Measurements from ENCODE around the gene PARP3. TPM values are rescaled to one million over a fixed set of nuclear protein-coding genes. Genes with fewer than 3 reads are reported as not detected.
"Not testable (repeated sequence)": the region's sequence is repeated elsewhere in the genome, so short reads cannot be mapped to it uniquely, and the experiment has no call there.

PARP3 gene
- total and polyA plus RNA-seq, 4 donors, result 5.9 to 14.7 (median 12.4) TPM

- Histone ChIP-seq H3K9me3 (ENCODE audit: control insufficient read depth, insufficient read depth, low read length) (no peaks in the 10 kb centered on the region), H3K27me3 (ENCODE audit: control insufficient read depth, insufficient read depth, low read length) (no peaks in the 10 kb centered on the region), H3K36me3 (ENCODE audit: control insufficient read depth, insufficient read depth, low read length) (peaks cover 31% of the 10 kb centered on the region), H3K4me3 (ENCODE audit: low read depth, low read length) (peak overlapping the region; percentile 60), H3K27ac (ENCODE audit: low read depth, low read length) (peak overlapping the region; percentile 95), H3K4me1 (ENCODE audit: control insufficient read depth, insufficient read depth, low read length) (peaks cover 25% of the 10 kb centered on the region)
- WGBS (ENCODE audit: insufficient coverage), result 86% methylated on average over 18 of the region's 22 CpGs
- no peak for DNase-seq (ENCODE audit: low read depth in 4 of 6, low spot score in 6 of 6)
Measured at GRCh38 chr3:51983578-51984268, 41.6 kb downstream of the PARP3 start.

DNA sequence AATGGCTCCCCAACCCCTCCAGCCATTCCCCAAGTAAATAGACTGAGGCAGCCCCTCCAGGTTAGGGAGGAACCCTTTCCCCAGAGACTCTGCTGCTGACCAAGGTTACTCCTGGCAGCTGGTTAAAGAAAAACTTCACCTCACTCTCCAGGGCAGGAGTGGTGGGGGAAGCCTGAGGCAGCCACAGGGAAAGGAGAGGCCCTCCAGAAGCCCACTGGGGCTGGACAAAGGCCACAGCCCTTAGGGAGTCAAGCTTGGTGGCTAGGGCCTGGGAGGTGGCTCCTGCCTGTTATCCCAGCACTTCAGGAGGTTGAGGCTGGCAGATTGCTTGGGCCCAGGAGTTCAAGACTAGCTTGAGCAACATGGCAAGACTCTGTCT, 42.1 kb downstream of the PARP3 start:
- Histone ChIP-seq H3K4me1 (ENCODE audit: control insufficient read depth, insufficient read depth, low read length) (peaks cover 25% of the 10 kb centered on the region), H3K36me3 (ENCODE audit: control insufficient read depth, insufficient read depth, low read length) (peaks cover 31% of the 10 kb centered on the region), H3K9me3 (ENCODE audit: control insufficient read depth, insufficient read depth, low read length) (no peaks in the 10 kb centered on the region), H3K27me3 (ENCODE audit: control insufficient read depth, insufficient read depth, low read length) (no peaks in the 10 kb centered on the region), H3K4me3 (ENCODE audit: low read depth, low read length) (no peak overlapping the region), H3K27ac (ENCODE audit: low read depth, low read length) (peak overlapping the region; percentile 95)
- DNase-seq (ENCODE audit: low read depth in 4 of 6, low spot score in 6 of 6), result no peak

GRCh38 chr3:51985063-51985462, 42.9 kb downstream of the PARP3 start:
- no peak for DNase-seq (ENCODE audit: low read depth in 4 of 6, low spot score in 6 of 6)
- no peaks in the 10 kb centered on the region for H3K27me3 ChIP-seq (ENCODE audit: control insufficient read depth, insufficient read depth, low read length)
- no peaks in the 10 kb centered on the region for H3K9me3 ChIP-seq (ENCODE audit: control insufficient read depth, insufficient read depth, low read length)
- H3K27ac ChIP-seq (ENCODE audit: low read depth, low read length), result no peak overlapping the region
- H3K4me3 ChIP-seq (ENCODE audit: low read depth, low read length), result no peak overlapping the region
- H3K4me1 ChIP-seq (ENCODE audit: control insufficient read depth, insufficient read depth, low read length), result peaks cover 25% of the 10 kb centered on the region
- 97% methylated on average over 3 of the region's 6 CpGs for WGBS (ENCODE audit: insufficient coverage)
- peaks cover 23% of the 10 kb centered on the region for H3K36me3 ChIP-seq (ENCODE audit: control insufficient read depth, insufficient read depth, low read length)

GRCh38 chr3:51986010-51986947, 44.1 kb downstream of the PARP3 start:
- H3K36me3 ChIP-seq (ENCODE audit: control insufficient read depth, insufficient read depth, low read length), result peaks cover 15% of the 10 kb centered on the region
- WGBS (ENCODE audit: insufficient coverage), result 90% methylated on average over 6 of the region's 12 CpGs
- peaks cover 25% of the 10 kb centered on the region for H3K4me1 ChIP-seq (ENCODE audit: control insufficient read depth, insufficient read depth, low read length)
- no peak overlapping the region for H3K4me3 ChIP-seq (ENCODE audit: low read depth, low read length)
- H3K27ac ChIP-seq (ENCODE audit: low read depth, low read length), result no peak overlapping the region
- DNase-seq (ENCODE audit: low read depth in 4 of 6, low spot score in 6 of 6), result no peak
- no peaks in the 10 kb centered on the region for H3K9me3 ChIP-seq (ENCODE audit: control insufficient read depth, insufficient read depth, low read length)
- no peaks in the 10 kb centered on the region for H3K27me3 ChIP-seq (ENCODE audit: control insufficient read depth, insufficient read depth, low read length)

- H3K27ac ChIP-seq (ENCODE audit: low read depth, low read length), result no peak overlapping the region
- WGBS (ENCODE audit: insufficient coverage), result 92% methylated on average over 4 of the region's 7 CpGs
Measured at GRCh38 chr3:51987568-51987967, 45.4 kb downstream of the PARP3 start.

GRCh38 chr3:51988286-51989146, 46.4 kb downstream of the PARP3 start:
- H3K4me1 ChIP-seq (ENCODE audit: control insufficient read depth, insufficient read depth, low read length), result peaks cover 13% of the 10 kb centered on the region
- WGBS (ENCODE audit: insufficient coverage), result 79% methylated on average over 15 of the region's 15 CpGs
- no peaks in the 10 kb centered on the region for H3K27me3 ChIP-seq (ENCODE audit: control insufficient read depth, insufficient read depth, low read length)
- no peak overlapping the region for H3K4me3 ChIP-seq (ENCODE audit: low read depth, low read length)
- no peak overlapping the region for H3K27ac ChIP-seq (ENCODE audit: low read depth, low read length)
- H3K36me3 ChIP-seq (ENCODE audit: control insufficient read depth, insufficient read depth, low read length), result peaks cover 33% of the 10 kb centered on the region
- no peaks in the 10 kb centered on the region for H3K9me3 ChIP-seq (ENCODE audit: control insufficient read depth, insufficient read depth, low read length)
- DNase-seq (ENCODE audit: low read depth in 4 of 6, low spot score in 6 of 6), result no peak

More at GRCh38 chr3:51987568-51987967, 45.4 kb downstream of the PARP3 start:
- Histone ChIP-seq H3K4me1 (ENCODE audit: control insufficient read depth, insufficient read depth, low read length) (peaks cover 18% of the 10 kb centered on the region), H3K4me3 (ENCODE audit: low read depth, low read length) (no peak overlapping the region), H3K9me3 (ENCODE audit: control insufficient read depth, insufficient read depth, low read length) (no peaks in the 10 kb centered on the region), H3K36me3 (ENCODE audit: control insufficient read depth, insufficient read depth, low read length) (peaks cover 25% of the 10 kb centered on the region), H3K27me3 (ENCODE audit: control insufficient read depth, insufficient read depth, low read length) (no peaks in the 10 kb centered on the region)
- DNase-seq (ENCODE audit: low read depth in 4 of 6, low spot score in 6 of 6), result no peak

- peaks cover 51% of the 10 kb centered on the region for H3K36me3 ChIP-seq (ENCODE audit: control insufficient read depth, insufficient read depth, low read length)
Measured at GRCh38 chr3:51990501-51990971, 48.4 kb downstream of the PARP3 start.

GRCh38 chr3:51992017-51992682, 50.0 kb downstream of the PARP3 start:
- 100% methylated on average over 1 of the region's 3 CpGs for WGBS (ENCODE audit: insufficient coverage)
- Histone ChIP-seq H3K27me3 (ENCODE audit: control insufficient read depth, insufficient read depth, low read length) (no peaks in the 10 kb centered on the region), H3K36me3 (ENCODE audit: control insufficient read depth, insufficient read depth, low read length) (peaks cover 45% of the 10 kb centered on the region), H3K4me3 (ENCODE audit: low read depth, low read length) (no peak overlapping the region), H3K4me1 (ENCODE audit: control insufficient read depth, insufficient read depth, low read length) (peaks cover 28% of the 10 kb centered on the region), H3K27ac (ENCODE audit: low read depth, low read length) (no peak overlapping the region), H3K9me3 (ENCODE audit: control insufficient read depth, insufficient read depth, low read length) (no peaks in the 10 kb centered on the region)
- DNase-seq (ENCODE audit: low read depth in 4 of 6, low spot score in 6 of 6), result no peak

More at GRCh38 chr3:51990501-51990971, 48.4 kb downstream of the PARP3 start:
- 72% methylated on average over 32 of the region's 38 CpGs for WGBS (ENCODE audit: insufficient coverage)
- not testable (repeated sequence) for H3K27me3 ChIP-seq (ENCODE audit: control insufficient read depth, insufficient read depth, low read length); DNase-seq (ENCODE audit: low read depth in 4 of 6, low spot score in 6 of 6); H3K9me3 ChIP-seq (ENCODE audit: control insufficient read depth, insufficient read depth, low read length); H3K27ac ChIP-seq (ENCODE audit: low read depth, low read length); H3K4me3 ChIP-seq (ENCODE audit: low read depth, low read length)
- peaks cover 22% of the 10 kb centered on the region for H3K4me1 ChIP-seq (ENCODE audit: control insufficient read depth, insufficient read depth, low read length)

DNA sequence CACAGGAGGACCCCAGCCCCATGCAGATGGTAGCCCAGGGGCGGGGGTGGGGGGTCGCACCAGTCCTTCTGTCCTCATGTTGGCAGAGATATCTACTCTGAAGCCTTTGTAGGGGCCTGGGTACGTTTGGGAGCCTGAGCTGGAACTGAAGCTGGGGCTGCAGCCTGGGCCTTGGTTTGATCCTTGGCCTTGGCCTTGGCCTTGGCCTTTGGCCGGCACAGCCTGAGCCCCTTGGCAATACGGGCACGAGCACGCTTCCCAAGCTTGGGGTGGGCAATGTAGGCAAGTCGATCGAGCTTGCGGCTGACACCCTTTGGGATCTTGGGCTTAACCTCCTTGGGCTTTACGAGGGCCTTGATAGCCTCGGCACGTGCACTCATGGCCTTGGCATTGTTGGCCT, 51.5 kb downstream of the PARP3 start:
- H3K9me3 ChIP-seq (ENCODE audit: control insufficient read depth, insufficient read depth, low read length); H3K27ac ChIP-seq (ENCODE audit: low read depth, low read length); H3K4me3 ChIP-seq (ENCODE audit: low read depth, low read length); DNase-seq (ENCODE audit: low read depth in 4 of 6, low spot score in 6 of 6); H3K27me3 ChIP-seq (ENCODE audit: control insufficient read depth, insufficient read depth, low read length): not testable (repeated sequence)
- Histone ChIP-seq H3K36me3 (ENCODE audit: control insufficient read depth, insufficient read depth, low read length) (peaks cover 45% of the 10 kb centered on the region), H3K4me1 (ENCODE audit: control insufficient read depth, insufficient read depth, low read length) (peaks cover 28% of the 10 kb centered on the region)
- 90% methylated on average over 7 of the region's 13 CpGs for WGBS (ENCODE audit: insufficient coverage)
